ENCODE results near the gene ZNF79.

DNA sequence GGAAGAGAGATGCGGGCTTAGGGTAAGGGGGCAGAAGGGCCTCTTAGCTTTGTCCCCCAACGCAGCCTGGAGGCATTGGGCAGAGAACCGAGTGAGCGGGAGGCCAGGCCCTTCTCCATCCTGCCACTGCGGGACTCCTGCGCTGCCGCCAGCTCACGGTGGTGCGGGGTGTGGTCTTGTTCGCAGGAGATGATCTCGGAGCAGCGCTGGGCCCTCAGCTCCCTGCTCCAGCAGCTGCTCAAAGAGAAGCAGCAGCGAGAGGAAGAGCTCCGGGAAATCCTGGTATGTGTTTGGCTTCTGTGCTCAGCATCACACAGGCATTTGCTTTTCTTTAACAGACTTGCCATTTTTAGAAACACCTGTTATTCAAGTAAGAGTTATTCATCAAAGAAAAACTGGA lies 68.4 kb downstream of the ZNF79 start:
- TF ChIP-seq, protein P1, sequence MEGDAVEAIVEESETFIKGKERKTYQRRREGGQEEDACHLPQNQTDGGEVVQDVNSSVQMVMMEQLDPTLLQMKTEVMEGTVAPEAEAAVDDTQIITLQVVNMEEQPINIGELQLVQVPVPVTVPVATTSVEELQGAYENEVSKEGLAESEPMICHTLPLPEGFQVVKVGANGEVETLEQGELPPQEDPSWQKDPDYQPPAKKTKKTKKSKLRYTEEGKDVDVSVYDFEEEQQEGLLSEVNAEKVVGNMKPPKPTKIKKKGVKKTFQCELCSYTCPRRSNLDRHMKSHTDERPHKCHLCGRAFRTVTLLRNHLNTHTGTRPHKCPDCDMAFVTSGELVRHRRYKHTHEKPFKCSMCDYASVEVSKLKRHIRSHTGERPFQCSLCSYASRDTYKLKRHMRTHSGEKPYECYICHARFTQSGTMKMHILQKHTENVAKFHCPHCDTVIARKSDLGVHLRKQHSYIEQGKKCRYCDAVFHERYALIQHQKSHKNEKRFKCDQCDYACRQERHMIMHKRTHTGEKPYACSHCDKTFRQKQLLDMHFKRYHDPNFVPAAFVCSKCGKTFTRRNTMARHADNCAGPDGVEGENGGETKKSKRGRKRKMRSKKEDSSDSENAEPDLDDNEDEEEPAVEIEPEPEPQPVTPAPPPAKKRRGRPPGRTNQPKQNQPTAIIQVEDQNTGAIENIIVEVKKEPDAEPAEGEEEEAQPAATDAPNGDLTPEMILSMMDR (IDR thresholded peaks at IDR 0.05; ENCODE audit: insufficient read depth, low read length, poor library complexity, severe bottlenecking) = no peak
- TF ChIP-seq EZH2phosphoT487 (conservative IDR thresholded peaks at IDR 0.05; ENCODE audit: low read length) = no peak
